Femur (tissue), 1 donor: Measurements from ENCODE around the gene SMIM36.
"Not testable (repeated sequence)": the region's sequence is repeated elsewhere in the genome, so short reads cannot be mapped to it uniquely, and the experiment has no call there.

ENCODE experiments used
- DNase-seq: peaks from one replicate; pipeline ENCODE4 v3.0.0-alpha.2; 2017

The SMIM36 gene

DNA sequence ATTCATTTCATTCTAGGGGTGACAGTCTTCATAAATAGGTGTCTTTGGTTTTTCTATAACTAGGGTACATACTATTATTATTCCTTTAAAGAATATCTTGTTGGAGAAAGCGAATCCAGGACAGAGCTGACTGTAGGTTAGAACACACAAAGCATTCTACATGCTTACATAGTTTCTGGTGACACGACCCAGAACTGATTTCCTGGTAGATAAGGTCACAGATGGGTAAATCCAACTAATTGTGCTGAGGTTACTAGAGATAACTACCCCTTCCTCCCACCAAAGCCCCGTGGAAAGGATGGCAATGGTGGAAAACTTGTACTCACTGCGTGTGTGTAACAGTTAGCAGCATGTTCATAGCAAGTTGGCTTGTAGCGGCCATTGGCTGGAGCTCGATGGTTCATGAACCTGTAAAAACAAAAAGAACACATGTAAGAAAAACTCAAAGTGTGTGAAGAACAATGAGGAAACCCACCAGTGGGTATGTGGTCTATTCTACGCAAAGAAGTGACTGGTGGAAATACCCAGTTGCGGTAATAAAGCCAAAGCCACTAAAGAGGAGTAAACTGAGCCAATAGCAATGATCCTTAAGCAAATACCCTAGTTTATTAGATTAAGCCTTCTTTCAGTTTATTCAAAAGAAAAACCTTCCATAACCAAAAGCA, 97.3 kb downstream of the SMIM36 start:
- DNase-seq, result no peak

DNA sequence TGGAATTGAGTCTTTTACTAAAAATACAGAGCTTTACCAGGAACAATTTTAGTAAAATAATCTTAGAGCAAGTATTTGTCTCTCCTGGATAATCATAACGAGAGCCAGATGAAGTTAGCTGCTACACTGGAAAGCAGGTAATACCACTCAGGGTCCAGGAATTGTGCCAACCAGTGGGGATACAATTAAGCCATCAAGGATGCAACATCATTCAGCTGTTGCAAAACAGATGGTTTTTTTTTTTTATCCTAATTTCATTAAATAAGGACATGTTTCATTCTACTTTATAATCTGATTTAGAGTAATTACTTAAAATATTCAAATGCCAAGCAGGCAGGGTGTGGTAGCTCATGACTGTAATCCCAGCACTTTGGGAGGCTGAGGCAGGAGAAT, 99.8 kb downstream of the SMIM36 start:
- DNase-seq, result no peak

DNA sequence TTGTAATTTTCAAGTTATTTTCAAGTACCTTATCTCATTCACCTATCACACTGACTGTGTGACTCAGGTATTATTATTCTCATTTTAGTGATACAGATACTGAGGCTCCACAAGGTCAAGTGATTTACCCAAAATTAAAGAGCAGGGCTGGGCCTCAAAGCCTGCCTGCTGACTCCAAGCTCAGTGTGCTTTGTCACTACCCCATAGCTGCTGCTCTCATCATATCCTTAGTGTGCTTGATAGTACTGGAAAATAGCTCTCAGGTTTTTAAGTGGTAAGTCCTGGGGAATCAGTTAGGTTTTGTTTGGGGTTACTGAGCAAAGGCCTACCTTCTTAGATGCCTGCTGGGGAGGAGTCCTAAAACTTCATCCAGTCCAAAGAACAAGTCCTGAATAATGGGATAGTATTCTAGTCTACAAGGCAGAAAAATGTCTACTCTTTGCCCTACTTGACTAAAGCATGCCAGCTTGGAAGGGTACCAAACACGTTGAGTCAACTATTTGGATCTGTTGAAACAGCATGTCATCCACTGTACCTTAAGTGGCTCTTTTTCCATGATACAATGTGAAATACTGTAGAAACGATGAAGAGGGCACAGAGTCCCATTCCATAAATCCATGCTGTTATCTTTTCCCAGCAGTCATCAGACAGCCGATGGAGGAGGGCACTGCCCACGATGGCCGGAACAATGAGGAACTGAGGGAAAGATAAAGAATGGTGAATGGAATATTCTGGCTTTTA, 100.4 kb downstream of the SMIM36 start:
- DNase-seq, result no peak

DNA sequence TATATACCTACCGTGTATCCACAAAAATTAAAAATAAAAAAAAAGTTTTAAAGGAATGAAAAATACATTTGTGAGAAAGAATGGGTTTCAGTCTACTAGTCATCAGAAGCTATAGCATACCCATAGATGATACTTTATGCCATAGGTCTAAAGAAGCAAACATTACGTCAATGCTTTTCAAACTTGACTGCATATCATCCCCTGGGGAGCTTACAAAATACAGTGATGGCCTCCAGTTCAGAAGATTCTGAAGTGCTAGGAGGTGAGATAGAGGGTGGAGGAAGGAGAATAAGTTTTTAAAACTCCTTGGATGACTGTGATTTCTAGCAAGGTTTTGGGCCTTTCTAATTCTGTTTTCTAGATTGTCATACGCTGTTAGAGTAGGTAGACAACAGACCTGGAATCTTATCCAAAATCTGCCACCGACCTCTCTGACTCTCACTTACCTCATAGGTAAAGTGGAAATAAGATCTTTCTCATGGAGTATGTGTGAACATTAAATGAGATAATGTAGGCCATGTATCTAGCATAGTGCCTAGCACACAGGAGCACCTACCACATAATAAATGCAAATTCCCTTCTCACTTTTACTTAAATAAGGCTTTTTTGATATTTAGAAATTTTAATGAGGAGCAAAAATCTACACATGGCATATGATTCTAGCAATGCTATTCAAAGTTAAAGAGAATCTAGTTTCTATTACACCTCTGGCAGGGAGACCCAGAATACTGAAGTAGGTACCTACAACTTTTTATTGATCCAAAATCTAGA, 102.0 kb downstream of the SMIM36 start:
- no peak for DNase-seq

DNA sequence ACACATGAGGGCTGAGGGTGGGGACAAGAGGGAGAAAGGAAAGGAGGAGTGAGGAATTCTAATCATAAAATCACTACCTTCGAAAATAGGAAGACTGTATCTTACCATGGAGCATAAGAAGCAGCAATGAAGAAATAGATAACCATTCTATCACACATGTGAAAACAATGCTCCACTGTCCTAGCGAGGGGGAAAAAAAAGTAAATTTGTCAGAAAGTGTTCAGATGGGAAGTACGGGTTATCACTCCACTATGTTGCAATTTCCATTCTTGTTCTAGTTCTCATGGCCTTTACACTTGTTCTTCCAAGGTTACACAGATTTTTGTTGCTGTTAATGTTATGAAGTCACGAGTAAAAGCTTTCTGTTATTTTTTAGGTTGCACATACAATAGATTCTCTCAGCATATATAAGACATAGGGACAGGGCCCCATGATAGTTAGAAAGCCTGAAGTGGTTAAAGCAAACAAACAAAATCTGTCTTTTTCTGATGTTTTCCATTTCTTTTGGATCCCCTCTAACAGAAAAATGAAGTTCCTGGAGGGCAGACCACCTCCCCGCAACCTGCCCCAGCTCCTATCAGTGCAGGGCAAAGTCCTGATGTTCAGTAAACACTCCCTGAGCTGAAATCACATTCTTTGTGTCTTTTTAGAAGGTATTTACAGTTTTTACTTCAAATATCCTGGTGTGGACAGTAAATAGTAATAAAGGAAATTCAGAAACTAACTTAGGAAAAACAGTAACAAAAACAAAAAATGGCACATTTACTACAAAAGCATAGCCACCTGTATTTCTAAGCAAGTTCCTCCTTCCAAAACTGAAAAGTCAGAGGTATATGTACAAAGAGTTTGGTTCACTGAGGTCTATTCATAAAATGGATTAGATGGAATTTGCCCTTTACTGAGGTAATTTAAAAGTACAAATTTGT, 103.3 kb downstream of the SMIM36 start:
- DNase-seq, result no peak

DNA sequence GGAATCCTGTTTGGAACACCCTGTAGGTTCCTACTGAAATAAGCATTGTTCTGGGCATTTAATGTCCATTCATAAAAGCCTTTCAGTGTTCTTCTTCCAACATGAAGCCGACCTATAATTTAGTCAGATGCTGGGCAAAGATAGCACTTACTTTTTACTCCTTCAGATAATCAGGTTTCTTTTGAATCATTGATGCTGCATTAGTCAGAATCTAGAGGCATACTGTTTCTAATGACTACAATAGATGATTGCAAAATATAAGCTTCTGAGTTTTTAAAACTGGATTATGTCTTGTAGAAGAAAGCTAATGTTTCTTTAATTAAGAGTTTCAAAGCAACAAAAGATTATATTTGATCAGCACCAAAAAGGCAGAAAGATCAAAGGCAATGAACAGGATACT, 105.7 kb downstream of the SMIM36 start:
- no peak for DNase-seq

DNA sequence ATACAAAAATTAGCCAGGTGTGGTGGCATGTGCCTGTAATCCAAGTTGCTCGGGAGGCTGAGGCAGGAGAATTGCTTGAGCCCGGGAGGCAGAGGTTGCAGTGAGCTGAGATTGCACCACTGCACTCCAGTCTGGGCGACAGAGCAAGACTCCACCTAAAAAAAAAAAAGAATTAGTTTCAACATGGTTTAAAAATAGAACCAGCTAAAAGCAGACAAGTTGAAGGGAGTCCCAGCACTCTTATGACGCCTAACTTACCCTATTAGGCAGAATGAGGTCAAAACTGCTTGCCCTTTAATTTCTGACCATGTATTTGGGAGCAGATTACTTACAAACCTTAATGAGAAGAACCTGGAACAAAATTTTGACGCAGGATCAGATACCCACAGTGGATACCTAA, 107.1 kb downstream of the SMIM36 start:
- not testable (repeated sequence) for DNase-seq

DNA sequence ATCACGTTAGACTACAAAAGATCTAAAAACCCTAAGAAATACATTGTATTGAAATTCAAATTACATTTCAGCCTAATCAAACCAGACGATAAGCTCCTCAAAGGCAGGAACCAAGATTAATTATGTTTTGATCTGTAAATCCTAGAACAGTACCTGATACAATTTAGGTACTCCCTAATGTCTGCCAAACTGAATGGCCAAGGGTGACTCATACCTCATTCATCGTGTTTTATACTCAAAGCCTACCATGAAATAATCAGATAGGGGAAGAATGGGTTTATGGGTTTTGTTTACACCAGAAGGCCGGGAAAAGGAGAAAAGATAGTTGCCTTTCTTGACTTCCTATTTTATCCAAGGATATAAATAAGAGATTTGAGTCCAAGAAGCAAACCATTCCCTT, 108.9 kb downstream of the SMIM36 start:
- DNase-seq, result no peak
